ENCODE data around the gene VWA8.

GRCh38 chr13:41782086-41782485 lies 178.8 kb downstream of the VWA8 start:
- TF ChIP-seq CTCF (IDR thresholded peaks at IDR 0.05) (no peak), EP300 (IDR thresholded peaks at IDR 0.05) (no peak), POLR2AphosphoS5 (IDR thresholded peaks at IDR 0.05) (no peak), POLR2A (IDR thresholded peaks at IDR 0.05) (no peak)
